ENCODE data around the gene AP5S1.

Gene AP5S1

GRCh38 chr20:3865887-3866407, 45.6 kb downstream of the AP5S1 start:
- H3K4me3 ChIP-seq (ENCODE audit: low read depth, low read length): no peak overlapping the region
- H3K4me1 ChIP-seq: no peaks in the 10 kb centered on the region
- no peaks in the 10 kb centered on the region for H3K27me3 ChIP-seq
- peaks cover 49% of the 10 kb centered on the region for H3K36me3 ChIP-seq
- no peak for TF ChIP-seq CTCF (IDR thresholded peaks at IDR 0.05; ENCODE audit: low read depth, low read length)
- DNase-seq: no peak
- no peaks in the 10 kb centered on the region for H3K9me3 ChIP-seq

GRCh38 chr20:3866464-3866863, 46.1 kb downstream of the AP5S1 start:
- no peak for TF ChIP-seq CTCF (IDR thresholded peaks at IDR 0.05; ENCODE audit: low read depth, low read length)
- H3K27me3 ChIP-seq: no peaks in the 10 kb centered on the region
- no peaks in the 10 kb centered on the region for H3K4me1 ChIP-seq
- H3K9me3 ChIP-seq: no peaks in the 10 kb centered on the region
- H3K36me3 ChIP-seq: peaks cover 44% of the 10 kb centered on the region
- DNase-seq: no peak
- H3K4me3 ChIP-seq (ENCODE audit: low read depth, low read length): no peak overlapping the region

- no peak overlapping the region for H3K4me3 ChIP-seq (ENCODE audit: low read depth, low read length)
- no peak for DNase-seq
- no peaks in the 10 kb centered on the region for H3K9me3 ChIP-seq
- H3K27me3 ChIP-seq: no peaks in the 10 kb centered on the region
- peaks cover 31% of the 10 kb centered on the region for H3K36me3 ChIP-seq
- no peaks in the 10 kb centered on the region for H3K4me1 ChIP-seq
- no peak for TF ChIP-seq CTCF (IDR thresholded peaks at IDR 0.05; ENCODE audit: low read depth, low read length)
Observed at GRCh38 chr20:3867802-3868201, 47.5 kb downstream of the AP5S1 start.

- peaks cover 19% of the 10 kb centered on the region for H3K36me3 ChIP-seq
- no peaks in the 10 kb centered on the region for H3K27me3 ChIP-seq
- no peak for TF ChIP-seq CTCF (IDR thresholded peaks at IDR 0.05; ENCODE audit: low read depth, low read length)
- no peaks in the 10 kb centered on the region for H3K9me3 ChIP-seq
- no peak overlapping the region for H3K4me3 ChIP-seq (ENCODE audit: low read depth, low read length)
- no peaks in the 10 kb centered on the region; the same call in 1 of the 2 replicates for H3K4me1 ChIP-seq
- no peak for DNase-seq
Observed at GRCh38 chr20:3869839-3870634, 49.7 kb downstream of the AP5S1 start.

GRCh38 chr20:3871550-3872265, 51.4 kb downstream of the AP5S1 start:
- Histone ChIP-seq H3K9me3 (no peaks in the 10 kb centered on the region), H3K27me3 (no peaks in the 10 kb centered on the region), H3K4me1 (no peaks in the 10 kb centered on the region; the same call in 1 of the 2 replicates), H3K36me3 (peaks cover 11% of the 10 kb centered on the region), H3K4me3 (ENCODE audit: low read depth, low read length) (no peak overlapping the region)
- no peak for TF ChIP-seq CTCF (IDR thresholded peaks at IDR 0.05; ENCODE audit: low read depth, low read length)
- DNase-seq: peak; percentile 41

All from BE2C (cell line).